HepG2 (cell line): ENCODE data around the gene TMTC1. TPM values are rescaled to one million over a fixed set of nuclear protein-coding genes. Genes with fewer than 3 reads are reported as not detected.

Experiments
- ATAC-seq: fragments of 200-7000 bp; cut with Tn5 transposase; 3 replicates; pipeline ENCODE4 v1.9.1; 2020; ENCODE audit warnings: mild to moderate bottlenecking, moderate library complexity
- BruUV-seq: library from RNA; stranded (reverse); fragments of 400-500 nt; replicated peaks from 2 replicates; lab custom pipeline; 2021; lab: Mats Ljungman, UMichigan
- CTCF ChIA-PET: fragments of 300-600 bp; formaldehyde crosslinking; extraction: SDS; loops from one replicate; lab custom pipeline; 2021; ENCODE audit warnings: low total read pairs, inconsistent platforms, low intra/inter-chr PET ratio; lab: Yijun Ruan, JAX
- POLR2A ChIA-PET: fragments of 350-600 bp; sonication (Branson Sonifier 250); formaldehyde crosslinking; loops from one replicate; lab custom pipeline; 2020; ENCODE audit warnings: antibody characterized with exemption, inconsistent platforms; lab: Yijun Ruan, JAX
- DNase-seq: peaks from one replicate; pipeline ENCODE4 v3.0.0-alpha.2; 2015; ENCODE audit warnings: low spot score
- FAIRE-seq: peaks from 3 replicates; lab custom pipeline; 2011; peaks lifted over from hg19 to GRCh38; lab: Jason Lieb, UNC
- H2AFZ ChIP-seq: one replicate; pipeline ENCODE4 v1.6.1; 2011; ENCODE audit warnings: low read length, inconsistent platforms
- H3K27ac ChIP-seq: fragments of 300-600 bp; 3 replicates; pipeline ENCODE4 v1.8.0; 2011; ENCODE audit warnings: mixed run types, mild to moderate bottlenecking, mixed read lengths, low read length, inconsistent platforms; ENCODE audit not compliant: insufficient read depth; ENCODE audit errors: extremely low read length
- H3K27me3 ChIP-seq, 2 experiments: fragments of 200-600 bp in 1 of 2; 2 replicates in 1 of 2; 3 replicates in 1 of 2; pipeline versions ENCODE4 v1.6.0 to v1.8.0; 2011; ENCODE audit warnings: low read length in 2 of 2, mild to moderate bottlenecking in 2 of 2, moderate library complexity in 2 of 2, inconsistent platforms in 1 of 2; ENCODE audit not compliant: insufficient read depth in 2 of 2, control insufficient read depth in 1 of 2
- H3K36me3 ChIP-seq, 2 experiments: fragments of 200-600 bp in 1 of 2; replicated peaks in 1 of 2; 2 replicates in 1 of 2; 3 replicates in 1 of 2; pipeline versions ENCODE4 v1.5.1 to v1.8.0; 2011; ENCODE audit warnings: low read length in 2 of 2, inconsistent platforms in 1 of 2; ENCODE audit not compliant: insufficient read depth in 2 of 2, control insufficient read depth in 1 of 2
- H3K4me1 ChIP-seq: 2 replicates; pipeline ENCODE4 v1.5.1; 2012; ENCODE audit warnings: low read length, inconsistent platforms; ENCODE audit not compliant: insufficient read depth
- H3K4me2 ChIP-seq: 2 replicates; pipeline ENCODE4 v1.6.0; 2011; ENCODE audit warnings: low read depth, low read length, inconsistent platforms
- H3K4me3 ChIP-seq, 3 experiments: fragments of 200-600 bp in 1 of 3; sonication (generic), shearing (Covaris generic) in 1 of 3; replicated peaks in 1 of 3; 2 replicates each; pipeline ENCODE4 v1.5.1; 2011 to 2016; ENCODE audit warnings: low read length in 3 of 3, inconsistent platforms in 2 of 3, low read depth in 2 of 3, mild to moderate bottlenecking in 2 of 3, control low read depth in 1 of 3, mixed read lengths in 1 of 3; ENCODE audit not compliant: insufficient read depth in 1 of 3
- H3K79me2 ChIP-seq: one replicate; pipeline ENCODE4 v1.6.1; 2011; ENCODE audit warnings: low read length, inconsistent platforms; ENCODE audit not compliant: insufficient read depth
- H3K9ac ChIP-seq: 2 replicates; pipeline ENCODE4 v1.6.0; 2011; ENCODE audit warnings: mild to moderate bottlenecking, low read depth, low read length, inconsistent platforms; ENCODE audit not compliant: insufficient read depth
- H3K9me3 ChIP-seq: 2 replicates; pipeline ENCODE4 v1.5.1; 2012; ENCODE audit warnings: mild to moderate bottlenecking, low read length
- H4K20me1 ChIP-seq: 2 replicates; pipeline ENCODE4 v1.6.0; 2011; ENCODE audit warnings: inconsistent platforms, mild to moderate bottlenecking, low read length, moderate library complexity; ENCODE audit not compliant: insufficient read depth
- CREB3 ChIP-seq: sonication (generic); formaldehyde crosslinking; IDR thresholded peaks from 2 replicates; pipeline ENCODE4 v1.5.0; 2020; ENCODE audit warnings: missing genetic modification reagents
- EP300 ChIP-seq, 3 experiments: sonication (generic) in 1 of 3; formaldehyde crosslinking in 1 of 3; IDR thresholded peaks; 2 replicates each; pipeline versions ENCODE4 v1.5.1 to v1.6.1; 2011 to 2020; ENCODE audit warnings: low read depth in 2 of 3, low read length in 2 of 3, borderline replicate concordance in 1 of 3, improper control_type of control experiment in 1 of 3, mild to moderate bottlenecking in 1 of 3, missing genetic modification reagents in 1 of 3, moderate library complexity in 1 of 3
- FOXP1 ChIP-seq, 2 experiments: fragments of 450-650 bp in 1 of 2; IDR thresholded peaks; 2 replicates each; pipeline ENCODE4 v1.6.1; 2017 to 2018; ENCODE audit warnings: antibody characterized with exemption in 1 of 2
- GATAD1 ChIP-seq: IDR thresholded peaks from 2 replicates; pipeline ENCODE4 v1.6.1; 2016; ENCODE audit warnings: missing genetic modification reagents, missing compliant biosample characterization
- ZNF256 ChIP-seq: sonication (generic); formaldehyde crosslinking; conservative IDR thresholded peaks from 2 replicates; pipeline ENCODE4 v1.4.0; 2020; ENCODE audit warnings: missing genetic modification reagents
- ZSCAN22 ChIP-seq: sonication (generic); formaldehyde crosslinking; IDR thresholded peaks from 2 replicates; pipeline ENCODE4 v1.4.0; 2020; ENCODE audit warnings: mild to moderate bottlenecking, missing genetic modification reagents
- WGBS: methylation state at CpG from one replicate; pipeline ENCODE4 v1.1.6; 2017; ENCODE audit warnings: low lambda C conversion rate; 5-methylcytosine and 5-hydroxymethylcytosine counted together
- in situ Hi-C: cut with HindIII; loops from 2 replicates; pipeline ENCODE4 v1.10.0; 2017; ENCODE audit warnings: low pct_unique_long_range_greater_than_20kb; ENCODE audit not compliant: extremely low pct_ligation_motif_present
- intact Hi-C: fragments of 100-400 bp; cut with micrococcal nuclease; formaldehyde crosslinking; loops from one replicate; pipeline ENCODE4 v1.10.0; 2022; ENCODE audit not compliant: unreplicated experiment
- polyA plus RNA-seq, 8 experiments: library from polyadenylated mRNA; depleted of rRNA in 3 of 8; stranded (reverse) in 7 of 8; unstranded in 1 of 8; fragments of >200 nt; fragmentation: Illumina TruSeq in 4 of 8; extraction: Trizol in 4 of 8; gene quantifications; 2 replicates each; pipeline versions ENCODE4 v1.2.1 to v1.2.3, GENCODE V29; 2011 to 2016; ENCODE audit warnings: low read depth in 4 of 8, missing spikeins in 1 of 8, mixed read lengths in 1 of 8; ENCODE audit not compliant: insufficient read depth in 1 of 8
- total RNA-seq, 5 experiments: library from RNA; depleted of rRNA; stranded (reverse); fragments of >200 nt; fragmentation: Illumina TruSeq; extraction: Trizol; gene quantifications; 2 replicates each; pipeline ENCODE4 v1.2.3, GENCODE V29; 2016; ENCODE audit warnings: low read depth in 1 of 5
- TF ChIP-seq, protein P1 (sequence below): sonication (generic); formaldehyde crosslinking; IDR thresholded peaks from 2 replicates; pipeline ENCODE4 v1.4.0; 2020; ENCODE audit warnings: missing genetic modification reagents
- TF ChIP-seq, protein P2 (sequence below): sonication (generic); formaldehyde crosslinking; IDR thresholded peaks from 2 replicates; pipeline ENCODE4 v1.5.1; 2020; ENCODE audit warnings: mild to moderate bottlenecking, missing genetic modification reagents, moderate library complexity

TMTC1 gene
- total and polyA plus RNA-seq, 2 of the 13 experiments (the other 11 are each of a cell fraction or from before 2014, with no cell fraction given), result 0.69 to 1.8 TPM

- H3K4me3 ChIP-seq, result no peak overlapping the region
- in situ Hi-C loops (loop anchor here (25.0 kb wide), 1 partner anchor 1303 kb away; no protein-coding TSS in a partner anchor), intact Hi-C loops (no loop called here)
- H4K20me1 ChIP-seq, result no peaks in the 10 kb centered on the region
- BruUV-seq, result no TSS peak
- 65% methylated on average over 4 of the region's 4 CpGs for WGBS
- no peak overlapping the region for H2AFZ ChIP-seq
- POLR2A ChIA-PET, result no interaction called here
- no peak overlapping the region for H3K27ac ChIP-seq
- H3K9ac ChIP-seq, result no peak overlapping the region
- CTCF ChIA-PET, result no interaction called here
- no peaks in the 10 kb centered on the region for H3K27me3 ChIP-seq
- FAIRE-seq (no peak), DNase-seq (no peak), ATAC-seq (no peak)
- no peak overlapping the region for H3K4me2 ChIP-seq
- no peaks in the 10 kb centered on the region for H3K4me1 ChIP-seq
- H3K79me2 ChIP-seq, result no peaks in the 10 kb centered on the region
- no peaks in the 10 kb centered on the region for H3K9me3 ChIP-seq
- TF ChIP-seq, protein P1, sequence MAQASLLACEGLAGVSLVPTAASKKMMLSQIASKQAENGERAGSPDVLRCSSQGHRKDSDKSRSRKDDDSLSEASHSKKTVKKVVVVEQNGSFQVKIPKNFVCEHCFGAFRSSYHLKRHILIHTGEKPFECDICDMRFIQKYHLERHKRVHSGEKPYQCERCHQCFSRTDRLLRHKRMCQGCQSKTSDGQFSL (CRISPR knock-in tag), result no peak
- TF ChIP-seq FOXP1 (IDR thresholded peaks at IDR 0.05) (no peak), FOXP1 (CRISPR knock-in tag; IDR thresholded peaks at IDR 0.05) (no peak), ZNF256 (CRISPR knock-in tag) (no peak), CREB3 (CRISPR knock-in tag) (no peak), EP300 (IDR thresholded peaks at IDR 0.05; ENCODE audit: low read depth in 2 of 2, low read length in 2 of 2) (no peak), EP300 (CRISPR knock-in tag; IDR thresholded peaks at IDR 0.05; ENCODE audit: borderline replicate concordance) (no peak), GATAD1 (no peak), ZSCAN22 (no peak)
- TF ChIP-seq, protein P2, sequence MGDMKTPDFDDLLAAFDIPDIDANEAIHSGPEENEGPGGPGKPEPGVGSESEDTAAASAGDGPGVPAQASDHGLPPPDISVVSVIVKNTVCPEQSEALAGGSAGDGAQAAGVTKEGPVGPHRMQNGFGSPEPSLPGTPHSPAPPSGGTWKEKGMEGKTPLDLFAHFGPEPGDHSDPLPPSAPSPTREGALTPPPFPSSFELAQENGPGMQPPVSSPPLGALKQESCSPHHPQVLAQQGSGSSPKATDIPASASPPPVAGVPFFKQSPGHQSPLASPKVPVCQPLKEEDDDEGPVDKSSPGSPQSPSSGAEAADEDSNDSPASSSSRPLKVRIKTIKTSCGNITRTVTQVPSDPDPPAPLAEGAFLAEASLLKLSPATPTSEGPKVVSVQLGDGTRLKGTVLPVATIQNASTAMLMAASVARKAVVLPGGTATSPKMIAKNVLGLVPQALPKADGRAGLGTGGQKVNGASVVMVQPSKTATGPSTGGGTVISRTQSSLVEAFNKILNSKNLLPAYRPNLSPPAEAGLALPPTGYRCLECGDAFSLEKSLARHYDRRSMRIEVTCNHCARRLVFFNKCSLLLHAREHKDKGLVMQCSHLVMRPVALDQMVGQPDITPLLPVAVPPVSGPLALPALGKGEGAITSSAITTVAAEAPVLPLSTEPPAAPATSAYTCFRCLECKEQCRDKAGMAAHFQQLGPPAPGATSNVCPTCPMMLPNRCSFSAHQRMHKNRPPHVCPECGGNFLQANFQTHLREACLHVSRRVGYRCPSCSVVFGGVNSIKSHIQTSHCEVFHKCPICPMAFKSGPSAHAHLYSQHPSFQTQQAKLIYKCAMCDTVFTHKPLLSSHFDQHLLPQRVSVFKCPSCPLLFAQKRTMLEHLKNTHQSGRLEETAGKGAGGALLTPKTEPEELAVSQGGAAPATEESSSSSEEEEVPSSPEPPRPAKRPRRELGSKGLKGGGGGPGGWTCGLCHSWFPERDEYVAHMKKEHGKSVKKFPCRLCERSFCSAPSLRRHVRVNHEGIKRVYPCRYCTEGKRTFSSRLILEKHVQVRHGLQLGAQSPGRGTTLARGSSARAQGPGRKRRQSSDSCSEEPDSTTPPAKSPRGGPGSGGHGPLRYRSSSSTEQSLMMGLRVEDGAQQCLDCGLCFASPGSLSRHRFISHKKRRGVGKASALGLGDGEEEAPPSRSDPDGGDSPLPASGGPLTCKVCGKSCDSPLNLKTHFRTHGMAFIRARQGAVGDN (CRISPR knock-in tag), result no peak
- H3K36me3 ChIP-seq, result no peaks in the 10 kb centered on the region
Observed at GRCh38 chr12:29533815-29534489, 249.8 kb downstream of the TMTC1 start.
